GM18502 (cell line): ENCODE data around the gene CDYL.
"Not testable (repeated sequence)": the region's sequence is repeated elsewhere in the genome, so short reads cannot be mapped to it uniquely, and the experiment has no call there.

Source experiments
- ATAC-seq: cut with Tn5 transposase; IDR thresholded peaks from one replicate; pipeline ENCODE4 v1.9.1; 2021; ENCODE audit warnings: mild to moderate bottlenecking; ENCODE audit not compliant: unreplicated experiment, poor library complexity

CDYL gene

GRCh38 chr6:4979426-4979825, 203.2 kb downstream of the CDYL start:
- no peak for ATAC-seq

DNA sequence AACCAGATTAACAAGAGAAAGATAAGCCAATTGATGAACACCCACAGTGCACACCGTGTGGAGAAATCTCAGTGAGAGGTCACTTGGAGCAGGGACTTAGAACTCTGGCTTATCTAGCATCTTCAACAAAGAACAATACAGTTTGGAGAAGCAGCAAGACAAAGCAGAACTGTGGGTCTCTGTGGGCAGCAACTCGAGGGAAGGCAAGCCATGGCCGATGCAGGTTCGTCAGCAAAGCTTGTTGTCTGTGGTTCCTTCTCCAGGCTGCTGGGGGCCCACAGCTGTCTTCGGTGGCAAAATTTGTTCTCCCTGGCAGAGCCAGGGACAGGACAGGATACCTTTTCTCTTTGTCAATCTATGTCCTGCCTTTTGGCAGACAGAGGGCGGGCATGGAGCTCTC, 205.6 kb downstream of the CDYL start:
- no peak for ATAC-seq

GRCh38 chr6:4983322-4983721, 207.1 kb downstream of the CDYL start:
- ATAC-seq = no peak

DNA sequence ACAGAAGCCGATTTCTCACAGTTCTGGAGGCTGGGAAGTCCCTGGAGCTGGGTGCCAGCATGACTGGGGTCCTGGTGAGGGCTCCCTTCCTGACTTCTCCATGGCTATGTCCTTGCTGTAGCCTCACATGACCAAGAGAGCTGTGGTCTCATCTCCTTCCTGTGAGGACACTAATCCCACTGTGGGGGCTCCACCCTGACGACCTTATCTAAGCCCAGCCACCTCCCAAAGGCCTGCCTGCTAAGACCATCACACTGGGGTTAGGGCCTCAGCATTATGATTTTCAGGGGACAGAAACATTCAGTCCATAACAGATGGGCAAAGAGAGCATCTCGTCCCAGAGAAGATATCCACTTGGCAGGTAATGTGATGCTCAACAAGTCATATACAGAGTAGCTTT, 210.8 kb downstream of the CDYL start:
- ATAC-seq = no peak

GRCh38 chr6:4987432-4987831, 211.2 kb downstream of the CDYL start:
- ATAC-seq = no peak

DNA sequence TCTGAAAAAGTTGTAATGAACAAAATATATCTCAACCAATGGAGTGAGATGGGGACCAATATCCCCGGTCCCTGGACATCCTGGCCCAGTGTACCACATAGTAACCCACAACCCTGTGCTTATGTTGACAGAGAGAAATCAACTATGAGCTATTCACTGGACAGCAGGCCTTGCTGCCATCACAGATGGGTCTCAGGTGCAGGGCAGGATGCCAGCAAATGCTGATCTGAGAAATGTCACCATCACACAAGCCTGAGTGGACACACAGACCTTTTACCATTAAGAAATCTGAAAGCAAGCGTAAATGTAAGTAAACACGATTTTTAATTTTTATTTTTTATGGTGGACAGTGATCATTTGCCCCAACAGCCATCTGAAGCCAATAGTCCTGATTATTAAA, 218.5 kb downstream of the CDYL start:
- ATAC-seq = no peak

DNA sequence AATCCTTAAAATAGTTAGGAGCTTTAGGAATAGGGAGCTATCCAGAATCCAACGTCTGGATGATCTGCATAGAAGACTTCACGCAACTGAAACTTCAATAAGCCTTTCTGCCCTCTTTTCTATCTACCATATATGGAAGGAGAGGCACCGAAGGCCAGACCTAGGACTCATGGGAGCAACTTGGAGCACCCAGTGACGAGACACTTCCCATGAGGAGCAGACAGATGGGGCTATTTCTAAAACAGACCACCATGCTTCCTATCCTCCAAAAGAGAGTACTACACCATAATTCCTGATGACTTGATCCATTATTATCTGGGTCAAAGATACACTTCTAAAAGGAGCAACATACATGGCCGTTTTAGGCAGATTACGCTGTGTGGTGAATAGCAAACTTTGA, 221.7 kb downstream of the CDYL start:
- ATAC-seq = no peak

DNA sequence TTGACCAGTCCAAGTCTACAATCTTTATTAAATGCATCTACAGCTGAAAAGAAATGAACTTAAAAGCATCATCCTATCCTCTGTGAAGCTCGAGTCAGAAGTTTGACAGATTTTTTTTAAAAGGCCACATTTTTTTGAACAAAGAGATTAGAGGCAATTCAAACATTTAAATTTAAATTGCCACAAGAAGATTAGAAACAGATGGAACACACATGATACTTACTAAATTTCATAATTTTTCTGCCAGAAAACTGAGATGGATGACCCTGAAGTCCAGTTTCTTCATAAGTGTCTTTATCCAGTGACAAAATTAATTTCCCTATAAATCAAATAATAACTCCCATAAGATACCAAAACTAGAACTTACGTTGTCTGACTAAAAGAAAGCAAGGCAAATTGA, 223.4 kb downstream of the CDYL start:
- no peak for ATAC-seq

DNA sequence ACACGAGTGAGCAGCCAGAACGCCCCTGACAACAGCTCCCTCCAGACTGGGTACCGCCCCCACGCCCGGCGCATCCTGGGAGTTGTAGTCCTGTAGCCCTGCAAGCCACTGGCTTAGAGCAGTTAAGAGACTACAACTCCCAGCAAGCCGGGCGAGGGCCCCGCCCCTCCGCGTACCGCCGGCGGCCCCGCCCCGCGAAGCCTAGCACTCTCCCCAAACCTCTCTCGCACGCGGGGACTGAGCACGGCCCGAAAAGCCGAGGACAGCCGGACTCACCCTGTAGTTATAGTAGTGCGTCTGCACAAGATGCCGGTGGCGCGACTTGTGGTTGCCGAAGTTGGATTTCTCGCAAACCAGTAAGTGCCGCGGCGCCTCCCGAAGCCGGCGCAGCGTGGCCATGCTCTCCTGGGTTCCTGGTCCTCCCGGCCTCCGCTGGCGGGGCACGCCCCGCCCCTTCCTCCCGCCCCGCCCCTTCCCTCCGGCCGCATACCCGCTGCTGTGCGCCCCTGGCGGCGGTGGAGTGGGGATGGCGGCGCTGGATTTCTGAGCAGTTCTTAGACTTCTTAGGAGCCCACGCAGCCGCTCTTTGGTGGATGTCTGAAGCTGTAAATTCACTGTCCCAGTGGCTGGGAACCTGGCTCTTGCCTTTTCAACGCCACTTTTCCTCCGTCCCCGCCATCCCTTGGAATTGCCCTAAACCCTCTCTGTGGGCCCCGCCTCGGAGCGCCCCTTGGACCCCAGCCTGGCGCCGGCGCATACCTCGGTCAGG, 227.6 kb downstream of the CDYL start, which contains the start of gene RPP40:
Gene RPP40 (minus strand): TSS at position 434 of the 769 bp plus-strand sequence. CDS start 35 bp downstream, at position 399.
- peak; percentile 95 for ATAC-seq

DNA sequence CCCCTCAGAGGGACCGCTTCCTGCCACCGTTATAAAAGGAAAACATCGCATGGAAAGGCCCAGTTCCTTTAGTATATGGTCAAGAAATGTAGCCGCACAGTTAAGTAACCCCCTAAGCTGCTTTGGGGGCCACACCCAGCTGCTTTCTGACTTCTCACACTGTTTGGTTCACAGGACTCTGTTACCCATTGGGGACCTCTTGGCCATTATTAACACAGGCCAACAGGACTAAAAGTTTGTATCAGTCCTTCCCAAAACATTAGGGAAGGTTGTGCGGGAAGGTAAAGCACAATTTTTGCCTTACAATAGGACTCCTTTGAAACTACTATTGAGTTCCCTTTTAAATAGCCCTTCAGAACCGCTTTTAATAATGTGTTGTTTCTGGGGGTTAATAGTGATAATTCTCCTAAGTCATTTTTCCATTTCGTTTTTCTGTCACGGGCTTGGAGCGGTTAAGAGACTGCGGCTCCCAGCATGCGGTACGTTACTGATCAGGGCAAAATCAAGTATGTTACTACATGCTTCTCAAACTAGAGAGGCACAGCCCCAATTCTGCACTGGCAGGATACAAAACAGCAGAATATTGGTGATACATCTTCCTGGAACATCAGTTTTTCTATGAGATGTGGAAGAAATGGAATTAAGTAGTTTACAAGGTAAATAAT, 228.3 kb downstream of the CDYL start:
- ATAC-seq = peak; percentile 0

DNA sequence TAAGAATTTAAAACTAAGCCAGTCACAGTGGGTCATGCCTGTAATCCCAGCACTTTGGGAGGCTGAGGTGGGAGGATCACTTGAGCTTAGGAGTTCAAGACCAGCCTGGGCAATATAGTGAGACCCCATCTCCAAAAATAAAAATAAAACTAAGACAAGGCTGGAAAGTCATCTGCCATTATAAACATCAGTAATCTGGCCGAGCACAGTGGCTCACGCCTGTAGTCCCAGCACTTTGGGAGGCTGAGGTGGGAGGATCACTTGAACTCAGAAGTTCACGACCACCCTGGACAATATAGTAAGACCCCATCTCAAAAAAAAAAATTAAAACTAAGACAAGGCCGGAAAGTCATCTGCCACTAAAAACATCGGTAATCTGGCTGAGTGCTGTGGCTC, 228.8 kb downstream of the CDYL start:
- ATAC-seq = not testable (repeated sequence)
